ENCODE data around the gene LRRC19. TPM values are rescaled to one million over a fixed set of nuclear protein-coding genes. Genes with fewer than 3 reads are reported as not detected.
A peak's percentile ranks its signal among the peaks of the same experiment; 100 is the strongest.

The LRRC19 gene
- total RNA-seq, 1 experiment from 2014 or later, result not detected

GRCh38 chr9:26955921-26956859 is 49.3 kb downstream of the LRRC19 start, which contains the start of gene IFT74:
Gene IFT74, plus strand, starts transcription at chr9:26956412. Its CDS starts 5,556 bp downstream, at chr9:26961968.
- DNase-seq (ENCODE audit: low spot score), result peak; percentile 92

GRCh38 chr9:26955222-26955903 is 50.1 kb downstream of the LRRC19 start:
- no peak for DNase-seq (ENCODE audit: low spot score)

GRCh38 chr9:26954050-26954508 is 51.4 kb downstream of the LRRC19 start:
- DNase-seq (ENCODE audit: low spot score), result no peak

DNA sequence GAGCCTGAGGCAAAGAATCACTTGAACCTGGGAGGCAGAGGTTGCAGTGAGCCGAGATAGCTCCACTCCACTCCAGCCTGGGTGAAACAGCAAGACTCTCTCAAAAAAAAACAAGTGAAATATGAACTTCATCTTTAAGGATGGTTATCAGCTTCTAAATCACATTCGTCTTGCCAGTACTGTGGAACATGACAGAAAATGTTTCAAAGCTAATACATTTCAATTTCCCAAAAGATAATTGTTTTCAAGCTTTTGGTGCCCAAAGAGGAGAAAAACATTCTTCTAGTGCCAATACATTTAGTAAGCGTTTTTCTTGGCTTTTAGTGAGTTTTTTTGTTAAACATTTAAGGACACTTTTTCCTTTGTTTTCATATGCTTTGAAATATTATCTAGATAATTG is 53.7 kb downstream of the LRRC19 start:
- DNase-seq (ENCODE audit: low spot score), result no peak

DNA sequence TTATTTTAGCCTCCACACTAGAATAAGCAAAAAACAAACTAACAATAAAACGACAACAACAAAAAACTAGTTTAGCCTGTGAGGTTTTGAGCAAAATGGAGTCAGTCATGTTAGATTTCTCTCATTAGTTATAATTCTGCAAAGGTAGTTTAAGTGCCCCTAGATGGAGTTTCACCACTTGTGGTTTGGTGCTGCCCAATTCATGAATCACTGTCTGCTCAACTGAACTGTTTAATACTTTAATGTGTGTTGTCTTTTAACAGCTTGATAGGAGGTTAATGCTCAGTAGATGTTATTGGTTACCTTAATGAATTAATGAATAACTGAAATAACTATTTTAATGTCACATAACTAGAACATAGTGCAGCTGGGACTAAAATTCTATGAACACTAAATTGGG is 55.0 kb downstream of the LRRC19 start:
- DNase-seq (ENCODE audit: low spot score), result no peak

GRCh38 chr9:26949637-26950069 is 55.8 kb downstream of the LRRC19 start:
- DNase-seq (ENCODE audit: low spot score), result no peak

DNA sequence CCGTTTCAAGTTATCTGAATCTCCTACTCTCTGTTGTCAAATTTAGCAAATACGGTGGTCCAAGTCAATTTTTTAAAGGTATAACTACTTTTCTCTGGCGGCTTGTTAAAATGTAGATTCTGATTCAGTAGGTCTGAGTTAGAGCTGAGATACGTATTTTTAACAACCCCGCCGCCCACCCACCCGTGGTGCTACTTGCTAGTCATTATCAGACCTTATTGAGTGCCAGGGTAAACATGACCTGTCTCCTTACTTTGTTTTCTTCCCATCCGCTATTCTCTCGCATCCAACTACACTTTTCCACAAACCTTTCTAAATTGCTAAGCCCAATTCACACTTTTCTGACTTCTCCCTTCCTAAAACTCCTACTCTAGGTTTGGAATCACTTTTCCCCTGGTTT is 57.7 kb downstream of the LRRC19 start:
- DNase-seq (ENCODE audit: low spot score), result no peak

DNA sequence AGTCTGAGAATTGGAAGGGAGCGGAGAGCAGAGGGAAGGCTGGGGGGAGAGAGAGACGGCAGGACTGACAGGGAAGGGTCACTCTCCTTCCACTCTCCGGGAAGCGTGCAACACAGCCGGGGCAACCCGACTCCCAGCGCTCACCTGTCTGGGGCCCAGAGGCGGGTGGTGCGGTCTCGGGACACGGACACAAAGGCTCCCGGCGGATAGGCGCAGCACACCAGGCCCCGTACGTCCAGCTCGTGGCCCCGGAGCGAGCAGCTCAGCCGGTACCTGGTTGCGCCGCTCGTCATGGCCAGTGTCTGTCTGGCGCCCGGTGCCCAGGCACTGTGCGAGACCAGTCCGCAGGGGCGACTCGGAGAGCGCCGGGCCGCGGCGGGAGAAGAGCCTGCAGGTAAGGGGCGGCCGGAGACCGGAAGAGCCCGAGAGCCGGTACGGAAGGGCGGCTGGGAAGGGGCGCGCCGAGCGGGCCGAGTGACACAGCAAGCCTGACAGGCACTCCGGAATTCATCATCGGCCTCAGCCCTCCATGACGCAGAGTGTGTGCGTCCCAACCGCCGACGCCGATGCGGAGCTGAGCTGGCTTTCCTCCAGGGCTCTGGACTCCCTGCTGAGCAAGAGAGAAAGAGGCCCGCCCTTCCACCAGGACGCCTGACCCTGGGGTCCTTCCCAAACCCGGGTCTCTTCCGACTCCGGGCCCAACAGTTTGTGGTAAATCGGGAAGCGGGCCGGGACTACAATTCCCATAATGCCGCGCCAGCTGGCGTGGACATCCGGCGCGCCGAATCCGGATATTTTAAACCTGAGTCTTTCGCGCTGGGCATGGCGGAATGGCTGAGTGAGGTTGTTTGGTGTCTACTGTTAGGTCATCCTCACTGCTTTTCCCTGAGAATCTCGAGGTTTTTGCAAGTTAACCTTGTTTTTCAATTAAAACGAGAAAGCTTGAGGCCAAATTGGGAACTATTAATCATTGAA is 58.4 kb downstream of the LRRC19 start, which contains the start of gene PLAA:
Gene PLAA, minus strand, starts transcription at position 490 of the 975 bp plus-strand sequence. Its CDS starts 197 bp downstream, at position 293.
- DNase-seq (ENCODE audit: low spot score), result peak; percentile 86

DNA sequence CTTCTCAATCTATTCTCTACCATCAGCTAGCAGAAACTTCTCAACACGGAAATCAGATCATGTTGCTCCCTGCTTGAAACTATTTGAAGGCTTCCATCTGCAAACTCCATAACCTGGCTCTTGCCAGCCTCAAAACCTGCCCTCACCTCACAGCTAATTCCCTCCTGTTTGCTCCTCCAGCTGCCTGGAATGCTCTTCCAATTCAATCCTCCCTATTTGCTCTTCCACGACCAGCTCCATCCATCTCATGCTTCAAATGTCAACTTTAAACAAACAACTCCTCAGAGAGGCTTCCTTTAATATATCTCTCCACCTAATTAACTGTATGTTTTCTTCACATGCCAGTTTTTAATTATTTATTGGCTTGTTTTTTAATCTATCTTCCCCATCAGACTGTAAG is 59.9 kb downstream of the LRRC19 start:
- DNase-seq (ENCODE audit: low spot score), result no peak

Other genes starting within 250 kb of the LRRC19 start
- gene CAAP1, start 112.9 kb downstream of the LRRC19 start, total RNA-seq (2014; rRNA removed; shearing (Covaris generic)), result 16.6 and 22.1 TPM in 2 replicates
- gene PLAA, start 58.4 kb downstream of the LRRC19 start, total RNA-seq (2014; rRNA removed; shearing (Covaris generic)), result 21.3 and 22.7 TPM in 2 replicates
- 11.5 and 11.9 TPM in 2 replicates for gene IFT74, start 49.3 kb downstream of the LRRC19 start, total RNA-seq (2014; rRNA removed; shearing (Covaris generic))
- 0.35 and 0.68 TPM in 2 replicates for gene TEK, start 103.6 kb upstream of the LRRC19 start, total RNA-seq (2014; rRNA removed; shearing (Covaris generic))